HTERT RPE-1 (cell line): ENCODE results near the gene CALM1.

Experiments
- in situ Hi-C: fragments of 300-500 bp; cut with MboI; formaldehyde crosslinking; loops from 4 replicates; pipeline ENCODE4 v1.14.3; 2020; ENCODE audit warnings: low sequenced_read_pairs

Gene CALM1

GRCh38 chr14:90440021-90440451, 43.2 kb downstream of the CALM1 start:
- in situ Hi-C loops, result no loop called here

GRCh38 chr14:90440592-90440991, 43.8 kb downstream of the CALM1 start:
- in situ Hi-C loops, result no loop called here

- in situ Hi-C loops, result no loop called here
Measured at GRCh38 chr14:90442388-90442787, 45.6 kb downstream of the CALM1 start.

- in situ Hi-C loops, result no loop called here
Measured at GRCh38 chr14:90443161-90444076, 46.6 kb downstream of the CALM1 start.

- in situ Hi-C loops, result no loop called here
Measured at GRCh38 chr14:90444077-90444696, 47.4 kb downstream of the CALM1 start.

- in situ Hi-C loops, result no loop called here
Measured at GRCh38 chr14:90445011-90445410, 48.2 kb downstream of the CALM1 start.

- in situ Hi-C loops, result no loop called here
Measured at GRCh38 chr14:90446405-90446804, 49.6 kb downstream of the CALM1 start.

- in situ Hi-C loops, result no loop called here
Measured at GRCh38 chr14:90447720-90448497, 51.1 kb downstream of the CALM1 start.

GRCh38 chr14:90449411-90449810, 52.6 kb downstream of the CALM1 start:
- in situ Hi-C loops, result no loop called here

- in situ Hi-C loops, result no loop called here
Measured at GRCh38 chr14:90450151-90450550, 53.3 kb downstream of the CALM1 start.

GRCh38 chr14:90450667-90451066, 53.8 kb downstream of the CALM1 start:
- in situ Hi-C loops, result no loop called here

- in situ Hi-C loops, result no loop called here
Measured at GRCh38 chr14:90451443-90451842, 54.6 kb downstream of the CALM1 start.

GRCh38 chr14:90451961-90452360, 55.1 kb downstream of the CALM1 start:
- in situ Hi-C loops, result no loop called here

GRCh38 chr14:90452366-90452765, 55.5 kb downstream of the CALM1 start:
- in situ Hi-C loops, result no loop called here

GRCh38 chr14:90453401-90453951, 56.6 kb downstream of the CALM1 start:
- in situ Hi-C loops, result no loop called here

GRCh38 chr14:90454041-90455000, 57.5 kb downstream of the CALM1 start:
- in situ Hi-C loops, result no loop called here

- in situ Hi-C loops, result no loop called here
Measured at GRCh38 chr14:90455100-90455571, 58.3 kb downstream of the CALM1 start.

GRCh38 chr14:90456551-90456950, 59.7 kb downstream of the CALM1 start:
- in situ Hi-C loops, result no loop called here

GRCh38 chr14:90457186-90457585, 60.4 kb downstream of the CALM1 start:
- in situ Hi-C loops, result no loop called here
